Chondrocyte (in vitro differentiated cells): ENCODE results near the gene MFSD6L. TPM values are rescaled to one million over a fixed set of nuclear protein-coding genes. Genes with fewer than 3 reads are reported as not detected.
A peak's percentile ranks its signal among the peaks of the same experiment; 100 is the strongest.

Source experiments
- DNase-seq: peaks from one replicate; pipeline ENCODE4 v3.0.0; 2021; ENCODE audit warnings: mixed read lengths, low spot score
- H3K27ac Mint-ChIP-seq: one replicate; pipeline ENCODE4 v1.8.0; 2021; ENCODE audit warnings: mild to moderate bottlenecking, moderate library complexity, mixed read lengths; ENCODE audit not compliant: unreplicated experiment
- H3K27me3 Mint-ChIP-seq: 2 replicates; pipeline ENCODE4 v1.8.0; 2021; ENCODE audit warnings: low read depth, mixed read lengths
- H3K36me3 Mint-ChIP-seq: 2 replicates; pipeline ENCODE4 v1.8.0; 2021; ENCODE audit warnings: low read depth, mixed read lengths
- H3K4me1 Mint-ChIP-seq: 2 replicates; pipeline ENCODE4 v1.8.0; 2021; ENCODE audit warnings: low read depth, mild to moderate bottlenecking, mixed read lengths
- H3K4me3 Mint-ChIP-seq: one replicate; pipeline ENCODE4 v1.8.0; 2021; ENCODE audit warnings: mild to moderate bottlenecking, moderate library complexity, mixed read lengths; ENCODE audit not compliant: unreplicated experiment
- H3K9me3 Mint-ChIP-seq: 2 replicates; pipeline ENCODE4 v1.8.0; 2021; ENCODE audit warnings: low read depth, mixed read lengths
- CTCF ChIP-seq: fragments of 200-600 bp; sonication (generic); IDR thresholded peaks from 2 replicates; pipeline ENCODE4 v1.5.0; 2021; ENCODE audit warnings: antibody characterized with exemption, mild to moderate bottlenecking, moderate library complexity
- total RNA-seq: library from RNA; stranded (reverse); gene quantifications from 3 replicates; pipeline ENCODE4 v1.2.1, GENCODE V29; 2021

Gene MFSD6L
- total RNA-seq, 1 donor from 2014 or later, result not detected

DNA sequence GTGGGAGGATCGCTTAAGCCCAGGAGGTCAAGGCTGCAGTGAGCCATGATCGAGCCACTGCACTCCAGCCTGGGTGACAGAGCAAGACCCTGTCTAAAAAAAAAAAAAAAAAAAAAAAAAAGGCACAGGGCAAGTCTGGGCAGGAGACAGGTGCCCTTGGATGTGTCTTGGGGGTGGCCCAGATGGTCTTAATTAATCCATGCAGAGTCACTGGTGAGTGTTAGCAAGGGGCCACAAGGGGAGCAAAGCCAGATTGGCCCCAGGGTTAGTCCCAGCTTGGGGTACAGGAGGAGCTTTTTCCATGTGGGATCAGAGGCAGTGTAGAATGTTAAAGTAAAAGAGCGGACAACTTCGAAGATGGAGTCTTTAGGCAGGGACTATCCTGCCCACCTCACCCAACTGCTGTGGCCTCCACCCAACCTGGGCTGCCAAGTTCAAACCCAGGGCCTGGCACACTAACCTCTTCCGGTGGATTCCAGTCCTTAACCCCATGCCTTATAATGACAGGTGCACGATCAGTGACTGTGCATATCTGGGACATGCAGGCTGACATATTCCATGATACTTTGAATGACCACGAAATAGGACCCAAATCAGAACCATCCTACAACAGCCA lies 32.2 kb upstream of the MFSD6L start:
- no peak overlapping the region for H3K4me3 Mint-ChIP-seq
- H3K27me3 Mint-ChIP-seq, result peaks cover 6% of the 10 kb centered on the region
- no peaks in the 10 kb centered on the region for H3K4me1 Mint-ChIP-seq
- no peak for DNase-seq
- H3K27ac Mint-ChIP-seq, result no peak overlapping the region
- no peak for TF ChIP-seq CTCF
- H3K36me3 Mint-ChIP-seq, result no peaks in the 10 kb centered on the region
- no peaks in the 10 kb centered on the region for H3K9me3 Mint-ChIP-seq

GRCh38 chr17:8830141-8830540 lies 31.0 kb upstream of the MFSD6L start:
- peaks cover 6% of the 10 kb centered on the region for H3K27me3 Mint-ChIP-seq
- DNase-seq, result no peak
- H3K27ac Mint-ChIP-seq, result no peak overlapping the region
- no peaks in the 10 kb centered on the region for H3K4me1 Mint-ChIP-seq
- no peaks in the 10 kb centered on the region for H3K36me3 Mint-ChIP-seq
- peaks cover 4% of the 10 kb centered on the region for H3K9me3 Mint-ChIP-seq
- no peak for TF ChIP-seq CTCF
- H3K4me3 Mint-ChIP-seq, result no peak overlapping the region

DNA sequence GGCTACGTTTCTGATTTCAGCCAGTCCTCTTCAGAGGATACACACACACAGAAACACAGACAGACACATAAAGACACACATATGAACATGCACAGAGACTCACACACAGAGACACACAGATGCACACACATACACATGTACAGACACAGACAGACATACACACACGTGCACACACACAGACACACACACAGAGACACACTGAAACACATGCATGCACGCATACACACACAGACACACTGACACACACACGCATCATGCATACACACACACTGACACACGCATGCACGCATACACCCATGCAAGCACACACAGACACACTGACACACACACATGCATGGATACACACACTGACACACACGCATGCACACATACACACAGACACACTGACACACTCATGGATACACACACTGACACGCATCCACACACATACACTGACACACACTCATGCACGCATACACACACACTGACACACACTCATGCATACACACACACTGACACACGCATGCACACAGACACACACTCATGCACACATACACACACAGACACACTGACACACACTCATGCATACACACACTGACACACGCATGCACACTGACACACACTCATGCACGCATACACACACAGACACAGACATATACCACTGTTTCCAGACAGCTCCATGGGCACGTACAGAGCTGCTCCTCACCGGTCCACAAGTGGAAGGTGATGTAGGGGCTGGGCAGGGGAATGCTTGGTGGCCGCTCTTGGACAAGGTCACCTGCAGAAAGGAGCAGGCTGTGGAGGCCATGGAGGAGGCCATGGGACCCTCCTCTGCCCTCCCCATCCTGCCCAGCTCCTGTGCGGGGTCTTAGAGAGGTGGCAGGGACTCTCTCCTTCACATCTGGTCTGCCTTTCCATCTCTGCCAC lies 30.1 kb upstream of the MFSD6L start:
- H3K27ac Mint-ChIP-seq, result no peak overlapping the region
- TF ChIP-seq CTCF, result no peak
- H3K36me3 Mint-ChIP-seq, result no peaks in the 10 kb centered on the region
- no peaks in the 10 kb centered on the region for H3K4me1 Mint-ChIP-seq
- DNase-seq, result peak; percentile 6
- peaks cover 6% of the 10 kb centered on the region for H3K27me3 Mint-ChIP-seq
- H3K4me3 Mint-ChIP-seq, result no peak overlapping the region
- peaks cover 12% of the 10 kb centered on the region for H3K9me3 Mint-ChIP-seq

DNA sequence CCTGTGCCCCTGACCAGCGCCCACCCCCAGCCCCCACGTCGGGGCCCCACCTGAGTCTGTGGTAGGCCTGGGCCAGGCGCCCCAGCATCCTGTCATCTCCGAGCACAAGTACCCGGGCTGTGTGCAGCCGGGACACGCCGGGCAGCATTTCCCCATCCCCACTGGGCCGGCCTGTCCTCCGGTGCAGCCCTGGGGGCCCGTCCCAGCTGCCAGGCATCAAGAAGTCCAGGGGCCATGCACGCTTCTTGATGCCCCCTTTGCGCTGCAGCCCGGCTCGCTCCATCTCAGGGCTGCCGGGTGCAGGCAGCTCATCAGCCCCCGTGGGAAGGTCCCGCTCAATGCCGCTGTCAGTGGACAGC lies 29.3 kb upstream of the MFSD6L start:
- DNase-seq, result peak; percentile 92
- H3K9me3 Mint-ChIP-seq, result peaks cover 14% of the 10 kb centered on the region
- H3K4me1 Mint-ChIP-seq, result no peaks in the 10 kb centered on the region
- peaks cover 6% of the 10 kb centered on the region for H3K27me3 Mint-ChIP-seq
- no peak overlapping the region for H3K27ac Mint-ChIP-seq
- no peak overlapping the region for H3K4me3 Mint-ChIP-seq
- H3K36me3 Mint-ChIP-seq, result no peaks in the 10 kb centered on the region
- no peak for TF ChIP-seq CTCF

DNA sequence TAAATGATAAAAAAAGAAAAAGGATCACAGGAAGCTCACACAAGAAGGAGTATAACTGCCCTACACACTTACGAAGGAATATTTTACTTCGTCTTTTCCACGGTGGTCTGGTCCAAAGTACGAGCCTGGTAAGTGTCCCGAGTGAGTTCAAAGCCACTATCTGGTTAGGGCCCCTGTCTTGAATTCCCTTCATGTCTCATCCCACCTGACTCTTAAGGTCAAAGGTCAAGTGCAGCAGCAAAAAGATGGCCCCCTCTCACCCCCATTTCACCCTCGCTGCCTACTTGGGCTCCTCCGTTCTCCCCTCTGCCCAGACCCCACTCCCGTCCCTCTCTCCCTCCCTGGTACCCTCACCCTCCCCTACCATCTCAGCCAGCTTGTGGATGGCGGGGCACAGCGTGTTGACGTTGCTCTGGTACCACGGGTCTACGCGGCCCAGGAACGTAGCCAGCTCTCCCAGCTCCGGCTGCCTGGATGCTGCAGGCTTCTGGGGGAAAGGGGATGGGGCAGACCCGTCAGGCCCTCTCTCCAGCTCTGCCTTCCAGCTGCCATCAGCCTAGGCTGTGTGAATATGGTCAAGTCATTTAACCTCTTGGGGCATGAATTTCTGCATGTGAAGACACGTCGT lies 27.8 kb upstream of the MFSD6L start:
- Mint-ChIP-seq H3K36me3 (no peaks in the 10 kb centered on the region), H3K27me3 (peaks cover 11% of the 10 kb centered on the region), H3K27ac (no peak overlapping the region), H3K4me3 (no peak overlapping the region), H3K9me3 (peaks cover 19% of the 10 kb centered on the region), H3K4me1 (no peaks in the 10 kb centered on the region)
- peak; percentile 77 for DNase-seq
- no peak for TF ChIP-seq CTCF
